NCI-H1930 (cell line): Measurements from ENCODE around the gene ATG3.
A peak's percentile ranks its signal among the peaks of the same experiment; 100 is the strongest.
"Not testable (repeated sequence)": the region's sequence is repeated elsewhere in the genome, so short reads cannot be mapped to it uniquely, and the experiment has no call there.

ENCODE experiments used
- DNase-seq, 2 experiments: peaks; one replicate each; lab custom pipeline; 2025; lab: John Stamatoyannopoulos, UW

The ATG3 gene

GRCh38 chr3:112561734-112562529 is at the start of gene ATG3, which contains the start of gene SLC35A5:
ATG3 (minus strand) TSS chr3:112561962; CDS start chr3:112561528, 434 bp downstream.
SLC35A5 (plus strand) TSS chr3:112562045; CDS start chr3:112563404, 1,359 bp downstream.
- DNase-seq: peak; percentile 94 to 95

GRCh38 chr3:112610121-112610520 is 48.4 kb upstream of the ATG3 start:
- DNase-seq: no peak

GRCh38 chr3:112607863-112608262 is 46.1 kb upstream of the ATG3 start:
- DNase-seq: no peak

- no peak for DNase-seq
Observed at GRCh38 chr3:112606098-112606497, 44.3 kb upstream of the ATG3 start.

- DNase-seq: no peak
Observed at GRCh38 chr3:112605285-112605684, 43.5 kb upstream of the ATG3 start.

GRCh38 chr3:112604536-112604935 is 42.8 kb upstream of the ATG3 start:
- no peak for DNase-seq

GRCh38 chr3:112602217-112602838 is 40.6 kb upstream of the ATG3 start:
- DNase-seq: no peak

- no peak for DNase-seq
Observed at GRCh38 chr3:112598731-112599130, 37.0 kb upstream of the ATG3 start.

GRCh38 chr3:112597945-112598344 is 36.2 kb upstream of the ATG3 start:
- DNase-seq: no peak

GRCh38 chr3:112594856-112595255 is 33.1 kb upstream of the ATG3 start:
- DNase-seq: no peak

GRCh38 chr3:112593258-112593657 is 31.5 kb upstream of the ATG3 start:
- no peak for DNase-seq

GRCh38 chr3:112587336-112587735 is 25.6 kb upstream of the ATG3 start:
- DNase-seq: no peak

GRCh38 chr3:112585782-112586181 is 24.0 kb upstream of the ATG3 start:
- DNase-seq: no peak

GRCh38 chr3:112583105-112583504 is 21.3 kb upstream of the ATG3 start:
- no peak for DNase-seq

- peak in 1 of 2 experiments; percentile 13 for DNase-seq
Observed at GRCh38 chr3:112582244-112582874, 20.6 kb upstream of the ATG3 start.

- no peak for DNase-seq
Observed at GRCh38 chr3:112579697-112580096, 17.9 kb upstream of the ATG3 start.

GRCh38 chr3:112579232-112579631 is 17.5 kb upstream of the ATG3 start:
- no peak for DNase-seq

- no peak for DNase-seq
Observed at GRCh38 chr3:112572701-112573100, 10.9 kb upstream of the ATG3 start.

GRCh38 chr3:112569265-112569664 is 7.5 kb upstream of the ATG3 start:
- DNase-seq: no peak

- no peak for DNase-seq
Observed at GRCh38 chr3:112568642-112569041, 6.9 kb upstream of the ATG3 start.

- no peak for DNase-seq
Observed at GRCh38 chr3:112564940-112565305, 3.2 kb upstream of the ATG3 start.

GRCh38 chr3:112564247-112564939 is 2.6 kb upstream of the ATG3 start:
- DNase-seq: not testable (repeated sequence)

- DNase-seq: peak in 1 of 2 experiments; percentile 39
Observed at GRCh38 chr3:112561484-112561733, 353 bp downstream of the ATG3 start.
